Mammary epithelial cell (primary cell): ENCODE results near the gene JPT2.

Source experiments
- CTCF ChIP-seq, 2 donors: IDR thresholded peaks in 1 of 2; conservative IDR thresholded peaks in 1 of 2; 2 replicates each; pipeline ENCODE4 v1.5.1; 2011 to 2012; ENCODE audit warnings: inconsistent platforms in 2 of 2, low read length in 2 of 2, mild to moderate bottlenecking in 2 of 2, control low read depth in 1 of 2, low read depth in 1 of 2; ENCODE audit not compliant: insufficient read depth in 1 of 2; ENCODE audit errors: extremely low read depth in 1 of 2
- EZH2 ChIP-seq: IDR thresholded peaks from 2 replicates; pipeline ENCODE4 v1.6.1; 2012; ENCODE audit warnings: low read length, inconsistent platforms, borderline replicate concordance

- TF ChIP-seq CTCF (conservative IDR thresholded peaks at IDR 0.05 in 1 of 2, IDR thresholded peaks at IDR 0.05 in 1 of 2; ENCODE audit: extremely low read depth in 1 of 2, insufficient read depth in 1 of 2, low read depth in 1 of 2, low read length in 2 of 2) (no peak), EZH2 (no peak)
Measured at GRCh38 chr16:1634541-1634940, 43.5 kb upstream of the JPT2 start.
